ENCODE measurements around the gene MAP3K9. TPM values are rescaled to one million over a fixed set of nuclear protein-coding genes. Genes with fewer than 3 reads are reported as not detected.

The MAP3K9 gene
- total RNA-seq, 4 donors from 2014 or later: under 0.01 to 0.38 (median 0.16) TPM; not detected in 1

GRCh38 chr14:70723276-70723675 lies 86.0 kb downstream of the MAP3K9 start:
- no peak for TF ChIP-seq CTCF (IDR thresholded peaks at IDR 0.05; ENCODE audit: low read depth)

- no peak for TF ChIP-seq CTCF (IDR thresholded peaks at IDR 0.05; ENCODE audit: low read depth)
Measured at GRCh38 chr14:70722418-70722817, 86.9 kb downstream of the MAP3K9 start.

GRCh38 chr14:70721542-70721941 lies 87.8 kb downstream of the MAP3K9 start:
- no peak for TF ChIP-seq CTCF (IDR thresholded peaks at IDR 0.05; ENCODE audit: low read depth)

- no peak for TF ChIP-seq CTCF (IDR thresholded peaks at IDR 0.05; ENCODE audit: low read depth)
Measured at GRCh38 chr14:70718383-70719118, 90.8 kb downstream of the MAP3K9 start.

GRCh38 chr14:70716958-70717357 lies 92.4 kb downstream of the MAP3K9 start:
- no peak for TF ChIP-seq CTCF (IDR thresholded peaks at IDR 0.05; ENCODE audit: low read depth)

GRCh38 chr14:70716483-70716882 lies 92.8 kb downstream of the MAP3K9 start:
- no peak for TF ChIP-seq CTCF (IDR thresholded peaks at IDR 0.05; ENCODE audit: low read depth)

- TF ChIP-seq CTCF (IDR thresholded peaks at IDR 0.05; ENCODE audit: low read depth): no peak
Measured at GRCh38 chr14:70714055-70714550, 95.2 kb downstream of the MAP3K9 start.

Measured in subcutaneous adipose tissue (tissue), 4 donors.